ENCODE results near the gene KCNV2.

Gene KCNV2

GRCh38 chr9:2718001-2718697 is 839 bp downstream of the KCNV2 start:
- Histone ChIP-seq H3K79me1 (ENCODE audit: low read depth, low read length) (no peaks in the 10 kb centered on the region), H3K18ac (ENCODE audit: low read length) (peak overlapping the region; percentile 70), H2AFZ (ENCODE audit: low read length) (no peak overlapping the region), H2BK5ac (ENCODE audit: low read length) (peak overlapping the region; percentile 36), H2BK12ac (ENCODE audit: low read length) (no peak overlapping the region), H2BK15ac (ENCODE audit: low read length) (no peak overlapping the region), H3K4me3 (ENCODE audit: low read length in 2 of 2) (peak overlapping the region in 1 of 2 donors; percentile 63), H3K9ac (ENCODE audit: low read depth, low read length, poor library complexity) (peak overlapping the region; percentile 68), H3K9me3 (replicated peaks in 1 of 2; ENCODE audit: control insufficient read depth in 2 of 2, insufficient read depth in 1 of 2, low read depth in 1 of 2, low read length in 2 of 2) (peaks cover 2 to 4% of the 10 kb centered on the region in 2 donors), H3K36me3 (replicated peaks in 1 of 2; ENCODE audit: control insufficient read depth in 2 of 2, insufficient read depth in 2 of 2, low read length in 2 of 2) (peaks cover 10% of the 10 kb centered on the region in 2 donors), H3K4ac (ENCODE audit: low read length) (peak overlapping the region; percentile 94), H3K27ac (replicated peaks; ENCODE audit: low read length) (no peak overlapping the region), H2AK5ac (ENCODE audit: low read depth, low read length) (peak overlapping the region; percentile 50), H3K4me2 (ENCODE audit: insufficient read depth, low read length, poor library complexity, severe bottlenecking) (no peak overlapping the region), H2BK120ac (ENCODE audit: low read depth, low read length) (no peak overlapping the region), H4K91ac (ENCODE audit: low read depth, low read length, poor library complexity) (peak overlapping the region; percentile 48), H3K23ac (ENCODE audit: low read depth, low read length, poor library complexity) (peak overlapping the region; percentile 71), H3K27me3 (ENCODE audit: control insufficient read depth in 3 of 3, insufficient read depth in 3 of 3, low read depth in 1 of 3, low read length in 3 of 3) (no peaks in the 10 kb centered on the region), H4K8ac (ENCODE audit: low read depth, low read length) (peak overlapping the region; percentile 10), H3K14ac (ENCODE audit: low read length) (peak overlapping the region; percentile 6), H3K4me1 (ENCODE audit: control insufficient read depth in 2 of 2, insufficient read depth in 1 of 2, low read depth in 1 of 2, low read length in 2 of 2) (peaks cover 2 to 6% of the 10 kb centered on the region in 2 donors)
- no peak for DNase-seq (ENCODE audit: low spot score)
- no CpG with 5 or more reads among the region's 69 CpGs for WGBS, 2 donors (ENCODE audit: extremely low coverage in 2 of 2, insufficient read length in 2 of 2, insufficient replicate concordance in 1 of 2)

DNA sequence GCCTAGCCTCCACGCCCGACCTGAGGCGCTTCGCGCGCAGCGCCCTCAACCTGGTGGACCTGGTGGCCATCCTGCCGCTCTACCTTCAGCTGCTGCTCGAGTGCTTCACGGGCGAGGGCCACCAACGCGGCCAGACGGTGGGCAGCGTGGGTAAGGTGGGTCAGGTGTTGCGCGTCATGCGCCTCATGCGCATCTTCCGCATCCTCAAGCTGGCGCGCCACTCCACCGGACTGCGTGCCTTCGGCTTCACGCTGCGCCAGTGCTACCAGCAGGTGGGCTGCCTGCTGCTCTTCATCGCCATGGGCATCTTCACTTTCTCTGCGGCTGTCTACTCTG is 1.4 kb downstream of the KCNV2 start:
- no CpG with 5 or more reads among the region's 29 CpGs for WGBS, 2 donors (ENCODE audit: extremely low coverage in 2 of 2, insufficient read length in 2 of 2, insufficient replicate concordance in 1 of 2)

DNA sequence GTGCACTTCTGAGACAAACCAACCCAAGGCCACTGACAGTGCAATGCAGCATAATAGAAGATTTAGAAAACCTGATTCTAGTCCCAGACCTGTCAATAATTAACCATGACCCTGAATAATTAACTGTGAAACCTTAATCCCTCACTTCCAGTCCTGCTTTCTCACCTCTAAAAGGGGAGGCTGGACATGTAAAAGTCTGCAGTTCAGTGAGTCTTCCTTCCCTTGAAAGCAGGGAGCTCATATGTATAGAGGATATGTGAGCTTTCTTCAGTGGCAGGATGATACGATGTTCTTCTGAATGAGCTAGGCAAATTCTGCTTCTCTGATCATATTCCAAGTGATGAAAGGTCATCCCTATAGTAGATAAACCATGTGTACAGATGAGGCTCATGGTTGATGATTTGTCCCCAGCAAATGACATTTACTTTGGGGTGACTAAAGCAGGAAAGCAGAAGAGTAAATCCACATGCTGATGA is 2.9 kb downstream of the KCNV2 start:
- Histone ChIP-seq H3K4ac (ENCODE audit: low read length) (no peak overlapping the region), H3K9me3 (replicated peaks in 1 of 2; ENCODE audit: control insufficient read depth in 2 of 2, insufficient read depth in 1 of 2, low read depth in 1 of 2, low read length in 2 of 2) (peaks cover 2 to 4% of the 10 kb centered on the region in 2 donors), H3K27ac (replicated peaks; ENCODE audit: low read length) (no peak overlapping the region), H4K8ac (ENCODE audit: low read depth, low read length) (no peak overlapping the region), H2BK15ac (ENCODE audit: low read length) (no peak overlapping the region), H3K4me3 (ENCODE audit: low read length in 2 of 2) (no peak overlapping the region), H3K18ac (ENCODE audit: low read length) (no peak overlapping the region), H2AK5ac (ENCODE audit: low read depth, low read length) (no peak overlapping the region), H3K23ac (ENCODE audit: low read depth, low read length, poor library complexity) (no peak overlapping the region), H3K79me1 (ENCODE audit: low read depth, low read length) (no peaks in the 10 kb centered on the region), H2AFZ (ENCODE audit: low read length) (no peak overlapping the region), H2BK5ac (ENCODE audit: low read length) (no peak overlapping the region), H3K14ac (ENCODE audit: low read length) (no peak overlapping the region), H2BK12ac (ENCODE audit: low read length) (no peak overlapping the region), H3K27me3 (ENCODE audit: control insufficient read depth in 3 of 3, insufficient read depth in 3 of 3, low read depth in 1 of 3, low read length in 3 of 3) (no peaks in the 10 kb centered on the region), H3K36me3 (replicated peaks in 1 of 2; ENCODE audit: control insufficient read depth in 2 of 2, insufficient read depth in 2 of 2, low read length in 2 of 2) (peaks cover 10% of the 10 kb centered on the region in 2 donors), H3K4me1 (ENCODE audit: control insufficient read depth in 2 of 2, insufficient read depth in 1 of 2, low read depth in 1 of 2, low read length in 2 of 2) (peaks cover 6% of the 10 kb centered on the region in 2 donors), H2BK120ac (ENCODE audit: low read depth, low read length) (no peak overlapping the region), H4K91ac (ENCODE audit: low read depth, low read length, poor library complexity) (no peak overlapping the region), H3K9ac (ENCODE audit: low read depth, low read length, poor library complexity) (no peak overlapping the region), H3K4me2 (ENCODE audit: insufficient read depth, low read length, poor library complexity, severe bottlenecking) (no peak overlapping the region)
- no peak for DNase-seq (ENCODE audit: low spot score)
- no CpG with 5 or more reads among the region's 1 CpG for WGBS, 2 donors (ENCODE audit: extremely low coverage in 2 of 2, insufficient read length in 2 of 2, insufficient replicate concordance in 1 of 2)

More for the DNA sequence above, 1.4 kb downstream of the KCNV2 start:
- Histone ChIP-seq H2BK5ac (ENCODE audit: low read length) (peak overlapping the region; percentile 36), H3K79me1 (ENCODE audit: low read depth, low read length) (no peaks in the 10 kb centered on the region), H3K36me3 (replicated peaks in 1 of 2; ENCODE audit: control insufficient read depth in 2 of 2, insufficient read depth in 2 of 2, low read length in 2 of 2) (peaks cover 10% of the 10 kb centered on the region in 2 donors), H2BK15ac (ENCODE audit: low read length) (no peak overlapping the region), H2BK12ac (ENCODE audit: low read length) (peak overlapping the region; percentile 35), H2AFZ (ENCODE audit: low read length) (no peak overlapping the region), H4K8ac (ENCODE audit: low read depth, low read length) (no peak overlapping the region), H3K14ac (ENCODE audit: low read length) (peak overlapping the region; percentile 6), H3K9ac (ENCODE audit: low read depth, low read length, poor library complexity) (peak overlapping the region; percentile 68), H2AK5ac (ENCODE audit: low read depth, low read length) (no peak overlapping the region), H3K27me3 (ENCODE audit: control insufficient read depth in 3 of 3, insufficient read depth in 3 of 3, low read depth in 1 of 3, low read length in 3 of 3) (no peaks in the 10 kb centered on the region), H3K4ac (ENCODE audit: low read length) (peak overlapping the region; percentile 94), H3K4me3 (ENCODE audit: low read length in 2 of 2) (peak overlapping the region in 1 of 2 donors; percentile 63), H4K91ac (ENCODE audit: low read depth, low read length, poor library complexity) (peak overlapping the region; percentile 28), H3K23ac (ENCODE audit: low read depth, low read length, poor library complexity) (peak overlapping the region; percentile 71), H3K9me3 (replicated peaks in 1 of 2; ENCODE audit: control insufficient read depth in 2 of 2, insufficient read depth in 1 of 2, low read depth in 1 of 2, low read length in 2 of 2) (peaks cover 2 to 4% of the 10 kb centered on the region in 2 donors), H3K27ac (replicated peaks; ENCODE audit: low read length) (no peak overlapping the region), H3K4me2 (ENCODE audit: insufficient read depth, low read length, poor library complexity, severe bottlenecking) (no peak overlapping the region), H3K18ac (ENCODE audit: low read length) (peak overlapping the region; percentile 70), H3K4me1 (ENCODE audit: control insufficient read depth in 2 of 2, insufficient read depth in 1 of 2, low read depth in 1 of 2, low read length in 2 of 2) (peaks cover 3 to 6% of the 10 kb centered on the region in 2 donors), H2BK120ac (ENCODE audit: low read depth, low read length) (no peak overlapping the region)
- DNase-seq (ENCODE audit: low spot score): no peak

DNA sequence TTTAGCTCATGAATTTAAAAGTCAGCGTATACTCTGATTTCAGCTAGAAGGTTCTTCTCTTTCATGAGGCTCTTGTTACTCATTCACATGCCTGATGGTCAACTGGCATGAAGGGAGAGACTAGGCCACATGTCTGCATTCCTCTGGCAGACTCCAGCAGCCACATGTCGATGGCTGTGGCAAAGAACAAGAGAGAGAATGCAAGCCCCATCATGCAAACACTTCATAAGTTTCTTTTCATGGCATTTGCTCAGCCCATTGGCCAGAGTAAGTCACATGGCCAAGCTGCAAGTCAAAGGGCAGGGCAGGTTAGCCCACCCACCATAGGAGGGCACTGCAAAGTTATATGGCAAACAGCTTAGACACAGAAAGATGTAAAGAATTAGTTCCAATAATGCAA is 5.4 kb downstream of the KCNV2 start:
- Histone ChIP-seq H3K4me3 (ENCODE audit: low read length in 2 of 2) (no peak overlapping the region), H3K4me1 (ENCODE audit: control insufficient read depth in 2 of 2, insufficient read depth in 1 of 2, low read depth in 1 of 2, low read length in 2 of 2) (peaks cover 6 to 7% of the 10 kb centered on the region in 2 donors), H2AK5ac (ENCODE audit: low read depth, low read length) (no peak overlapping the region), H3K4ac (ENCODE audit: low read length) (no peak overlapping the region), H2BK15ac (ENCODE audit: low read length) (no peak overlapping the region), H3K27ac (replicated peaks; ENCODE audit: low read length) (no peak overlapping the region), H2AFZ (ENCODE audit: low read length) (peak overlapping the region; percentile 69), H4K91ac (ENCODE audit: low read depth, low read length, poor library complexity) (no peak overlapping the region), H2BK5ac (ENCODE audit: low read length) (no peak overlapping the region), H3K4me2 (ENCODE audit: insufficient read depth, low read length, poor library complexity, severe bottlenecking) (no peak overlapping the region), H2BK120ac (ENCODE audit: low read depth, low read length) (no peak overlapping the region), H2BK12ac (ENCODE audit: low read length) (no peak overlapping the region), H3K14ac (ENCODE audit: low read length) (no peak overlapping the region), H3K18ac (ENCODE audit: low read length) (no peak overlapping the region), H3K9ac (ENCODE audit: low read depth, low read length, poor library complexity) (no peak overlapping the region), H3K36me3 (replicated peaks in 1 of 2; ENCODE audit: control insufficient read depth in 2 of 2, insufficient read depth in 2 of 2, low read length in 2 of 2) (peaks cover 7 to 10% of the 10 kb centered on the region in 2 donors), H3K79me1 (ENCODE audit: low read depth, low read length) (no peaks in the 10 kb centered on the region), H4K8ac (ENCODE audit: low read depth, low read length) (no peak overlapping the region), H3K9me3 (replicated peaks in 1 of 2; ENCODE audit: control insufficient read depth in 2 of 2, insufficient read depth in 1 of 2, low read depth in 1 of 2, low read length in 2 of 2) (peaks cover 2 to 4% of the 10 kb centered on the region in 2 donors), H3K23ac (ENCODE audit: low read depth, low read length, poor library complexity) (no peak overlapping the region), H3K27me3 (ENCODE audit: control insufficient read depth in 3 of 3, insufficient read depth in 3 of 3, low read depth in 1 of 3, low read length in 3 of 3) (no peaks in the 10 kb centered on the region)
- no CpG with 5 or more reads among the region's 2 CpGs for WGBS, 2 donors (ENCODE audit: extremely low coverage in 2 of 2, insufficient read length in 2 of 2, insufficient replicate concordance in 1 of 2)
- DNase-seq (ENCODE audit: low spot score): no peak
